HEK293 (cell line): ENCODE results near the gene SLC8A1.

ENCODE experiments used
- CTCF ChIA-PET: fragments of 350-600 bp; formaldehyde crosslinking; extraction: SDS; loops from one replicate; lab custom pipeline; 2021; ENCODE audit warnings: antibody characterized with exemption; lab: Yijun Ruan, JAX
- POLR2A ChIA-PET: fragments of 300-600 bp; formaldehyde crosslinking; extraction: SDS; loops from one replicate; lab custom pipeline; 2020; ENCODE audit warnings: antibody characterized with exemption, inconsistent platforms; lab: Yijun Ruan, JAX
- H3K27ac ChIP-seq: fragments of 200-500 bp; sonication (Bioruptor generic); 2 replicates; pipeline ENCODE4 v1.5.1; 2014; ENCODE audit warnings: low read depth, low read length, control low read depth, inconsistent platforms; ENCODE audit errors: extremely low read depth
- H3K36me3 ChIP-seq, 2 experiments: fragments of 200-500 bp in 1 of 2; sonication (Bioruptor generic) in 1 of 2; 1 replicate in 1 of 2; 2 replicates in 1 of 2; pipeline ENCODE4 v1.5.1; 2014 to 2017; ENCODE audit warnings: inconsistent platforms in 2 of 2, low read length in 2 of 2; ENCODE audit not compliant: control insufficient read depth in 2 of 2, insufficient read depth in 1 of 2
- H3K4me1 ChIP-seq: fragments of 200-500 bp; sonication (Bioruptor generic); 2 replicates; pipeline ENCODE4 v1.5.1; 2014; ENCODE audit warnings: mild to moderate bottlenecking, low read length, inconsistent platforms; ENCODE audit not compliant: control insufficient read depth, insufficient read depth
- H3K4me3 ChIP-seq: 2 replicates; pipeline ENCODE4 v1.5.1; 2011; ENCODE audit warnings: low read depth, mild to moderate bottlenecking, control low read depth, low read length, moderate library complexity
- H3K9me3 ChIP-seq: fragments of 200-500 bp; sonication (Bioruptor generic); 2 replicates; pipeline ENCODE4 v1.5.1; 2014; ENCODE audit warnings: low read depth, low read length, inconsistent platforms; ENCODE audit not compliant: control insufficient read depth, insufficient read depth
- HIC1 ChIP-seq: fragments of 450-650 bp; formaldehyde crosslinking; IDR thresholded peaks from 2 replicates; pipeline ENCODE4 v1.5.1; 2016; ENCODE audit warnings: missing biosample characterization, missing genetic modification characterization
- HOXC10 ChIP-seq: sonication (generic); formaldehyde crosslinking; IDR thresholded peaks from 2 replicates; pipeline ENCODE4 v1.8.1; 2023; ENCODE audit warnings: mild to moderate bottlenecking, missing genetic modification reagents
- PRDM4 ChIP-seq: fragments of 450-650 bp; formaldehyde crosslinking; IDR thresholded peaks from 2 replicates; pipeline ENCODE4 v1.5.1; 2017; ENCODE audit warnings: missing biosample characterization, missing genetic modification characterization
- SCRT1 ChIP-seq: fragments of 450-650 bp; formaldehyde crosslinking; IDR thresholded peaks from 2 replicates; pipeline ENCODE4 v1.5.1; 2016; ENCODE audit warnings: missing biosample characterization, missing genetic modification characterization, borderline replicate concordance
- SP3 ChIP-seq: fragments of 450-650 bp; formaldehyde crosslinking; IDR thresholded peaks from 2 replicates; pipeline ENCODE4 v1.5.1; 2016; ENCODE audit warnings: missing biosample characterization, missing genetic modification characterization
- TCF7L2 ChIP-seq: IDR thresholded peaks from 2 replicates; pipeline ENCODE4 v1.6.1; 2011; ENCODE audit warnings: low read depth, mild to moderate bottlenecking, inconsistent platforms, low read length, moderate library complexity, borderline replicate concordance
- ZBTB17 ChIP-seq: fragments of 450-650 bp; formaldehyde crosslinking; IDR thresholded peaks from 2 replicates; pipeline ENCODE4 v1.5.1; 2016; ENCODE audit warnings: missing biosample characterization, missing genetic modification characterization
- ZNF10 ChIP-seq: fragments of 450-650 bp; formaldehyde crosslinking; IDR thresholded peaks from 2 replicates; pipeline ENCODE4 v1.5.1; 2017; ENCODE audit warnings: missing biosample characterization, missing genetic modification characterization
- ZNF248 ChIP-seq: fragments of 450-650 bp; formaldehyde crosslinking; IDR thresholded peaks from 2 replicates; pipeline ENCODE4 v1.5.1; 2017; ENCODE audit warnings: missing biosample characterization, missing genetic modification characterization
- ZNF266 ChIP-seq: fragments of 450-650 bp; formaldehyde crosslinking; IDR thresholded peaks from 2 replicates; pipeline ENCODE4 v1.5.1; 2016; ENCODE audit warnings: missing biosample characterization, missing genetic modification characterization, low read depth
- ZNF391 ChIP-seq: fragments of 450-650 bp; formaldehyde crosslinking; IDR thresholded peaks from 2 replicates; pipeline ENCODE4 v1.5.1; 2016; ENCODE audit warnings: low read depth, missing biosample characterization, missing genetic modification characterization, borderline replicate concordance
- ZNF404 ChIP-seq: fragments of 450-650 bp; formaldehyde crosslinking; IDR thresholded peaks from 2 replicates; pipeline ENCODE4 v1.5.1; 2017; ENCODE audit warnings: missing biosample characterization, missing genetic modification characterization
- ZNF521 ChIP-seq: fragments of 450-650 bp; formaldehyde crosslinking; IDR thresholded peaks from 2 replicates; pipeline ENCODE4 v1.5.1; 2017; ENCODE audit warnings: missing biosample characterization, mild to moderate bottlenecking, missing genetic modification characterization
- ZNF558 ChIP-seq: fragments of 450-650 bp; formaldehyde crosslinking; IDR thresholded peaks from 2 replicates; pipeline ENCODE4 v1.5.1; 2016; ENCODE audit warnings: missing biosample characterization, missing genetic modification characterization
- ZNF571 ChIP-seq: fragments of 450-650 bp; formaldehyde crosslinking; IDR thresholded peaks from 2 replicates; pipeline ENCODE4 v1.5.0; 2017; ENCODE audit warnings: missing biosample characterization, missing genetic modification characterization
- ZNF677 ChIP-seq: fragments of 450-650 bp; IDR thresholded peaks from 2 replicates; pipeline ENCODE4 v1.5.0; 2018; ENCODE audit warnings: missing biosample characterization, mild to moderate bottlenecking, missing genetic modification characterization, moderate library complexity
- ZNF692 ChIP-seq: fragments of 450-650 bp; formaldehyde crosslinking; IDR thresholded peaks from 2 replicates; pipeline ENCODE4 v1.5.1; 2016; ENCODE audit warnings: missing biosample characterization, missing genetic modification characterization
- ZNF837 ChIP-seq: fragments of 450-650 bp; formaldehyde crosslinking; IDR thresholded peaks from 2 replicates; pipeline ENCODE4 v1.5.1; 2016; ENCODE audit warnings: missing biosample characterization, missing genetic modification characterization
- TF ChIP-seq, protein P1 (sequence below): sonication (generic); formaldehyde crosslinking; IDR thresholded peaks from 2 replicates; pipeline ENCODE4 v1.8.1; 2022; ENCODE audit warnings: mild to moderate bottlenecking, moderate library complexity, missing genetic modification reagents
- TF ChIP-seq, protein P2 (sequence below): fragments of 450-650 bp; formaldehyde crosslinking; IDR thresholded peaks from 2 replicates; pipeline ENCODE4 v1.5.1; 2016; ENCODE audit warnings: missing biosample characterization, missing genetic modification characterization
- TF ChIP-seq, protein P3 (sequence below): fragments of 450-650 bp; formaldehyde crosslinking; IDR thresholded peaks from 2 replicates; pipeline ENCODE4 v1.5.1; 2016; ENCODE audit warnings: missing biosample characterization, missing genetic modification characterization
- TF ChIP-seq, protein P4 (sequence below): fragments of 450-650 bp; formaldehyde crosslinking; IDR thresholded peaks from 2 replicates; pipeline ENCODE4 v1.5.1; 2016; ENCODE audit warnings: missing biosample characterization, missing genetic modification characterization

The SLC8A1 gene

GRCh38 chr2:40416486-40416885 is 35.4 kb downstream of the SLC8A1 start:
- no peaks in the 10 kb centered on the region for H3K9me3 ChIP-seq
- H3K27ac ChIP-seq, result no peak overlapping the region
- no peak overlapping the region for H3K4me3 ChIP-seq
- CTCF ChIA-PET, result interaction anchor here (0.7 kb wide), 1 partner anchor 35 kb away, joined by 3 read pairs; no protein-coding TSS in a partner anchor
- TF ChIP-seq ZNF677 (tag by site-specific recombination) (no peak), ZNF10 (tag by site-specific recombination) (no peak), SP3 (tag by site-specific recombination) (no peak), ZNF391 (no peak), HOXC10 (CRISPR knock-in tag) (no peak)
- TF ChIP-seq, protein P1, sequence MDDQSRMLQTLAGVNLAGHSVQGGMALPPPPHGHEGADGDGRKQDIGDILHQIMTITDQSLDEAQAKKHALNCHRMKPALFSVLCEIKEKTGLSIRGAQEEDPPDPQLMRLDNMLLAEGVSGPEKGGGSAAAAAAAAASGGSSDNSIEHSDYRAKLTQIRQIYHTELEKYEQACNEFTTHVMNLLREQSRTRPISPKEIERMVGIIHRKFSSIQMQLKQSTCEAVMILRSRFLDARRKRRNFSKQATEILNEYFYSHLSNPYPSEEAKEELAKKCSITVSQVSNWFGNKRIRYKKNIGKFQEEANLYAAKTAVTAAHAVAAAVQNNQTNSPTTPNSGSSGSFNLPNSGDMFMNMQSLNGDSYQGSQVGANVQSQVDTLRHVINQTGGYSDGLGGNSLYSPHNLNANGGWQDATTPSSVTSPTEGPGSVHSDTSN, result no peak
- TF ChIP-seq, protein P2, sequence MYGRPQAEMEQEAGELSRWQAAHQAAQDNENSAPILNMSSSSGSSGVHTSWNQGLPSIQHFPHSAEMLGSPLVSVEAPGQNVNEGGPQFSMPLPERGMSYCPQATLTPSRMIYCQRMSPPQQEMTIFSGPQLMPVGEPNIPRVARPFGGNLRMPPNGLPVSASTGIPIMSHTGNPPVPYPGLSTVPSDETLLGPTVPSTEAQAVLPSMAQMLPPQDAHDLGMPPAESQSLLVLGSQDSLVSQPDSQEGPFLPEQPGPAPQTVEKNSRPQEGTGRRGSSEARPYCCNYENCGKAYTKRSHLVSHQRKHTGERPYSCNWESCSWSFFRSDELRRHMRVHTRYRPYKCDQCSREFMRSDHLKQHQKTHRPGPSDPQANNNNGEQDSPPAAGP (tag by site-specific recombination), result no peak
- TF ChIP-seq, protein P3, sequence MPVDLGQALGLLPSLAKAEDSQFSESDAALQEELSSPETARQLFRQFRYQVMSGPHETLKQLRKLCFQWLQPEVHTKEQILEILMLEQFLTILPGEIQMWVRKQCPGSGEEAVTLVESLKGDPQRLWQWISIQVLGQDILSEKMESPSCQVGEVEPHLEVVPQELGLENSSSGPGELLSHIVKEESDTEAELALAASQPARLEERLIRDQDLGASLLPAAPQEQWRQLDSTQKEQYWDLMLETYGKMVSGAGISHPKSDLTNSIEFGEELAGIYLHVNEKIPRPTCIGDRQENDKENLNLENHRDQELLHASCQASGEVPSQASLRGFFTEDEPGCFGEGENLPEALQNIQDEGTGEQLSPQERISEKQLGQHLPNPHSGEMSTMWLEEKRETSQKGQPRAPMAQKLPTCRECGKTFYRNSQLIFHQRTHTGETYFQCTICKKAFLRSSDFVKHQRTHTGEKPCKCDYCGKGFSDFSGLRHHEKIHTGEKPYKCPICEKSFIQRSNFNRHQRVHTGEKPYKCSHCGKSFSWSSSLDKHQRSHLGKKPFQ, result no peak
- TF ChIP-seq, all 188 proteins: peak for 0
- Histone ChIP-seq H3K4me1 (no peaks in the 10 kb centered on the region), H3K36me3 (no peaks in the 10 kb centered on the region)
- POLR2A ChIA-PET, result no interaction called here

DNA sequence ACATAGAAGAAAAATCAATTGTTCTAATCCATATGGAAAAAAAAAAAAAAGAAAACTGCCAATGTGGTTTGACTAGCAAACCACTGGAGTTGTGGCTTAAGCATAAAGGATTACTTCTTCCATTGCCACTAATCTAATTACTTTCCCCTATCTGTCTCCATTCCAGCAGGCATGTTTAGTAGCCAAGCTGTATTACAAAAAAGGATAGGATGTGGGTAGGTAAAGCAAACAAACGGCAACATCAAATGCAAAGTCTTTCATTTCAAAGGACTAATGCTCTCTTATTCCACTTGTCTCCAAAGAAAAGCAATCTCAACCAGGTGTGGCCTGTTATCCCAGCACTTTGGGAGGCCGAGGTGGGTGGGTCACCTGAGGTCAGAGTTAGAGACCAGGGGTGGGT is 36.5 kb downstream of the SLC8A1 start:
- no peak overlapping the region for H3K4me3 ChIP-seq
- POLR2A ChIA-PET, result no interaction called here
- CTCF ChIA-PET, result interaction anchor here (0.6 kb wide), 1 partner anchor 1287 kb away, joined by 3 read pairs; no protein-coding TSS in a partner anchor
- H3K9me3 ChIP-seq, result no peaks in the 10 kb centered on the region
- no peaks in the 10 kb centered on the region for H3K36me3 ChIP-seq
- H3K4me1 ChIP-seq, result no peaks in the 10 kb centered on the region
- no peak overlapping the region for H3K27ac ChIP-seq
- no peak for TF ChIP-seq HIC1 (tag by site-specific recombination)
- TF ChIP-seq ZNF248 (tag by site-specific recombination), result no peak
- TF ChIP-seq TCF7L2, result no peak
- TF ChIP-seq, protein P4, sequence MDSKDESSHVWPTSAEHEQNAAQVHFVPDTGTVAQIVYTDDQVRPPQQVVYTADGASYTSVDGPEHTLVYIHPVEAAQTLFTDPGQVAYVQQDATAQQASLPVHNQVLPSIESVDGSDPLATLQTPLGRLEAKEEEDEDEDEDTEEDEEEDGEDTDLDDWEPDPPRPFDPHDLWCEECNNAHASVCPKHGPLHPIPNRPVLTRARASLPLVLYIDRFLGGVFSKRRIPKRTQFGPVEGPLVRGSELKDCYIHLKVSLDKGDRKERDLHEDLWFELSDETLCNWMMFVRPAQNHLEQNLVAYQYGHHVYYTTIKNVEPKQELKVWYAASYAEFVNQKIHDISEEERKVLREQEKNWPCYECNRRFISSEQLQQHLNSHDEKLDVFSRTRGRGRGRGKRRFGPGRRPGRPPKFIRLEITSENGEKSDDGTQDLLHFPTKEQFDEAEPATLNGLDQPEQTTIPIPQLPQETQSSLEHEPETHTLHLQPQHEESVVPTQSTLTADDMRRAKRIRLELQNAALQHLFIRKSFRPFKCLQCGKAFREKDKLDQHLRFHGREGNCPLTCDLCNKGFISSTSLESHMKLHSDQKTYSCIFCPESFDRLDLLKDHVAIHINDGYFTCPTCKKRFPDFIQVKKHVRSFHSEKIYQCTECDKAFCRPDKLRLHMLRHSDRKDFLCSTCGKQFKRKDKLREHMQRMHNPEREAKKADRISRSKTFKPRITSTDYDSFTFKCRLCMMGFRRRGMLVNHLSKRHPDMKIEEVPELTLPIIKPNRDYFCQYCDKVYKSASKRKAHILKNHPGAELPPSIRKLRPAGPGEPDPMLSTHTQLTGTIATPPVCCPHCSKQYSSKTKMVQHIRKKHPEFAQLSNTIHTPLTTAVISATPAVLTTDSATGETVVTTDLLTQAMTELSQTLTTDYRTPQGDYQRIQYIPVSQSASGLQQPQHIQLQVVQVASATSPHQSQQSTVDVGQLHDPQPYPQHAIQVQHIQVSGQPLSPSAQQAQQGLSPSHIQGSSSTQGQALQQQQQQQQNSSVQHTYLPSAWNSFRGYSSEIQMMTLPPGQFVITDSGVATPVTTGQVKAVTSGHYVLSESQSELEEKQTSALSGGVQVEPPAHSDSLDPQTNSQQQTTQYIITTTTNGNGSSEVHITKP (tag by site-specific recombination), result no peak
- TF ChIP-seq ZNF404 (tag by site-specific recombination), result no peak
- TF ChIP-seq ZNF558 (tag by site-specific recombination), result no peak
- no peak for TF ChIP-seq PRDM4 (tag by site-specific recombination)
- TF ChIP-seq ZNF521 (tag by site-specific recombination), result no peak
- no peak for TF ChIP-seq ZNF692 (tag by site-specific recombination)
- TF ChIP-seq ZBTB17 (tag by site-specific recombination), result no peak
- TF ChIP-seq ZNF571 (tag by site-specific recombination), result no peak
- TF ChIP-seq ZNF266 (tag by site-specific recombination), result no peak
- TF ChIP-seq ZNF837 (tag by site-specific recombination), result no peak
- no peak for TF ChIP-seq SCRT1 (tag by site-specific recombination)
